Panc1 (cell line): ENCODE measurements around the gene CPNE9.

Experiments
- POLR2AphosphoS5 ChIP-seq: IDR thresholded peaks from 2 replicates; pipeline ENCODE4 v1.6.1; 2012; ENCODE audit warnings: mild to moderate bottlenecking, low read depth, low read length, moderate library complexity
- TF ChIP-seq, protein P1 (sequence below): fragments of 450-650 bp; IDR thresholded peaks from 2 replicates; pipeline ENCODE4 v1.5.1; 2017; ENCODE audit warnings: mild to moderate bottlenecking
- TF ChIP-seq, protein P2 (sequence below), 2 experiments: IDR thresholded peaks; 2 replicates each; pipeline ENCODE4 v1.6.1; 2011 to 2012; ENCODE audit warnings: low read depth in 2 of 2, control low read depth in 1 of 2, low read length in 1 of 2, mild to moderate bottlenecking in 1 of 2, moderate library complexity in 1 of 2; ENCODE audit not compliant: insufficient read depth in 1 of 2

DNA sequence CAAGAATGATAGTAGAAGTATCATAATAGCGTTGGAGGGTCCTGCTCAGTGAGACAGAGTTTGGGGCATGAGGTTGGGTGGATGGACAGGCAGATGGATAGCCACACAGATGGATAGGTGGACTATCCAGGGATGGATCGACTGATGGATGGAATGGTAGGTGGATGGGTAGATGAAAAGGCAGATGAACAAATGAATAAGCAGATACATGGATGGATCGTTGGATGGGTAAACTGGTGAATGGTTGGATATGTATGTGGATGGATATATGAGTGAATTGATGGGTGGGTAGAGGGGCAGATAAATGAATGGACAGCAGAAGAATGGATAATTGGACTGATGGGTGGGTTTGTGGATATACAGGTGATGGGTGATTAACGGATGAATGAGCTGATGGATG is 9.5 kb downstream of the CPNE9 start:
- TF ChIP-seq, protein P1, sequence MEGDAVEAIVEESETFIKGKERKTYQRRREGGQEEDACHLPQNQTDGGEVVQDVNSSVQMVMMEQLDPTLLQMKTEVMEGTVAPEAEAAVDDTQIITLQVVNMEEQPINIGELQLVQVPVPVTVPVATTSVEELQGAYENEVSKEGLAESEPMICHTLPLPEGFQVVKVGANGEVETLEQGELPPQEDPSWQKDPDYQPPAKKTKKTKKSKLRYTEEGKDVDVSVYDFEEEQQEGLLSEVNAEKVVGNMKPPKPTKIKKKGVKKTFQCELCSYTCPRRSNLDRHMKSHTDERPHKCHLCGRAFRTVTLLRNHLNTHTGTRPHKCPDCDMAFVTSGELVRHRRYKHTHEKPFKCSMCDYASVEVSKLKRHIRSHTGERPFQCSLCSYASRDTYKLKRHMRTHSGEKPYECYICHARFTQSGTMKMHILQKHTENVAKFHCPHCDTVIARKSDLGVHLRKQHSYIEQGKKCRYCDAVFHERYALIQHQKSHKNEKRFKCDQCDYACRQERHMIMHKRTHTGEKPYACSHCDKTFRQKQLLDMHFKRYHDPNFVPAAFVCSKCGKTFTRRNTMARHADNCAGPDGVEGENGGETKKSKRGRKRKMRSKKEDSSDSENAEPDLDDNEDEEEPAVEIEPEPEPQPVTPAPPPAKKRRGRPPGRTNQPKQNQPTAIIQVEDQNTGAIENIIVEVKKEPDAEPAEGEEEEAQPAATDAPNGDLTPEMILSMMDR = no peak
- TF ChIP-seq, protein P2, sequence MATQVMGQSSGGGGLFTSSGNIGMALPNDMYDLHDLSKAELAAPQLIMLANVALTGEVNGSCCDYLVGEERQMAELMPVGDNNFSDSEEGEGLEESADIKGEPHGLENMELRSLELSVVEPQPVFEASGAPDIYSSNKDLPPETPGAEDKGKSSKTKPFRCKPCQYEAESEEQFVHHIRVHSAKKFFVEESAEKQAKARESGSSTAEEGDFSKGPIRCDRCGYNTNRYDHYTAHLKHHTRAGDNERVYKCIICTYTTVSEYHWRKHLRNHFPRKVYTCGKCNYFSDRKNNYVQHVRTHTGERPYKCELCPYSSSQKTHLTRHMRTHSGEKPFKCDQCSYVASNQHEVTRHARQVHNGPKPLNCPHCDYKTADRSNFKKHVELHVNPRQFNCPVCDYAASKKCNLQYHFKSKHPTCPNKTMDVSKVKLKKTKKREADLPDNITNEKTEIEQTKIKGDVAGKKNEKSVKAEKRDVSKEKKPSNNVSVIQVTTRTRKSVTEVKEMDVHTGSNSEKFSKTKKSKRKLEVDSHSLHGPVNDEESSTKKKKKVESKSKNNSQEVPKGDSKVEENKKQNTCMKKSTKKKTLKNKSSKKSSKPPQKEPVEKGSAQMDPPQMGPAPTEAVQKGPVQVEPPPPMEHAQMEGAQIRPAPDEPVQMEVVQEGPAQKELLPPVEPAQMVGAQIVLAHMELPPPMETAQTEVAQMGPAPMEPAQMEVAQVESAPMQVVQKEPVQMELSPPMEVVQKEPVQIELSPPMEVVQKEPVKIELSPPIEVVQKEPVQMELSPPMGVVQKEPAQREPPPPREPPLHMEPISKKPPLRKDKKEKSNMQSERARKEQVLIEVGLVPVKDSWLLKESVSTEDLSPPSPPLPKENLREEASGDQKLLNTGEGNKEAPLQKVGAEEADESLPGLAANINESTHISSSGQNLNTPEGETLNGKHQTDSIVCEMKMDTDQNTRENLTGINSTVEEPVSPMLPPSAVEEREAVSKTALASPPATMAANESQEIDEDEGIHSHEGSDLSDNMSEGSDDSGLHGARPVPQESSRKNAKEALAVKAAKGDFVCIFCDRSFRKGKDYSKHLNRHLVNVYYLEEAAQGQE (IDR thresholded peaks at IDR 0.05; ENCODE audit: insufficient read depth in 1 of 2, low read depth in 2 of 2, low read length in 1 of 2) = no peak
- no peak for TF ChIP-seq POLR2AphosphoS5
